Measurements from ENCODE around the gene CDK14. TPM values are rescaled to one million over a fixed set of nuclear protein-coding genes. Genes with fewer than 3 reads are reported as not detected.

CDK14 gene
- total and polyA plus RNA-seq, 10 of the 15 experiments (the other 5 are each of a cell fraction or from before 2014, with no cell fraction given) = 6.5 to 61.3 (median 24.2) TPM

DNA sequence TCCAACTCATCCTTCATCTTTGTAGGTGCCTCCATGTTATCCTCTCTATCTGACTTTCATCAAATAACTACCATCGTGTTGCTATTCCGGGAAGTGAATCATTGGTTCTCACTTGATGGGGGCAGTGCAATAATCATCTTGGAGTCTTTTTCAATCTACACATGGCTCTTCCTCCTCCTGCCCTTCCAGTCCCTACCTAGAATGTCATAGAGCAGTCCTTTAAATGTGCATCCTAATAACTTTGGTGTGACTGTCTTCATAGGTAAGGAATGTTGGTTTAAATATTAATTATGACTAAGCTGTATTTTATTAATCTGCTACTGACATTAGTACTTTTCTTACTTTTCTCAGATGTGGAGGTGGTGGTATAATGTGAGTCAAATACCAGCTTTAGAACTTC, 8.4 kb upstream of the CDK14 start:
- no peak overlapping the region for H2AFZ ChIP-seq (ENCODE audit: control insufficient read depth, low read depth, low read length)
- H4K20me1 ChIP-seq (ENCODE audit: control insufficient read depth, insufficient read depth) = no peaks in the 10 kb centered on the region
- H3K27ac ChIP-seq (ENCODE audit: control insufficient read depth, insufficient read depth) = no peak overlapping the region
- in situ Hi-C loops (cut with MboI) (no loop called here), intact Hi-C loops (cut with micrococcal nuclease; ENCODE audit: unreplicated experiment) (no loop called here)
- TF ChIP-seq SMAD1 (IDR thresholded peaks at IDR 0.05; ENCODE audit: low read depth, partially characterized antibody) = no peak
- TF ChIP-seq, protein P1, sequence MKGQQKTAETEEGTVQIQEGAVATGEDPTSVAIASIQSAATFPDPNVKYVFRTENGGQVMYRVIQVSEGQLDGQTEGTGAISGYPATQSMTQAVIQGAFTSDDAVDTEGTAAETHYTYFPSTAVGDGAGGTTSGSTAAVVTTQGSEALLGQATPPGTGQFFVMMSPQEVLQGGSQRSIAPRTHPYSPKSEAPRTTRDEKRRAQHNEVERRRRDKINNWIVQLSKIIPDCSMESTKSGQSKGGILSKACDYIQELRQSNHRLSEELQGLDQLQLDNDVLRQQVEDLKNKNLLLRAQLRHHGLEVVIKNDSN (IDR thresholded peaks at IDR 0.05; ENCODE audit: borderline replicate concordance, extremely low read length, insufficient read depth, low read depth, low read length) = no peak
- TF ChIP-seq POLR2AphosphoS2 (IDR thresholded peaks at IDR 0.05; ENCODE audit: low read depth, low read length) = no peak
- TF ChIP-seq MEF2B (IDR thresholded peaks at IDR 0.05; ENCODE audit: partially characterized antibody, poor library complexity, severe bottlenecking) = no peak
- TF ChIP-seq, protein P2, sequence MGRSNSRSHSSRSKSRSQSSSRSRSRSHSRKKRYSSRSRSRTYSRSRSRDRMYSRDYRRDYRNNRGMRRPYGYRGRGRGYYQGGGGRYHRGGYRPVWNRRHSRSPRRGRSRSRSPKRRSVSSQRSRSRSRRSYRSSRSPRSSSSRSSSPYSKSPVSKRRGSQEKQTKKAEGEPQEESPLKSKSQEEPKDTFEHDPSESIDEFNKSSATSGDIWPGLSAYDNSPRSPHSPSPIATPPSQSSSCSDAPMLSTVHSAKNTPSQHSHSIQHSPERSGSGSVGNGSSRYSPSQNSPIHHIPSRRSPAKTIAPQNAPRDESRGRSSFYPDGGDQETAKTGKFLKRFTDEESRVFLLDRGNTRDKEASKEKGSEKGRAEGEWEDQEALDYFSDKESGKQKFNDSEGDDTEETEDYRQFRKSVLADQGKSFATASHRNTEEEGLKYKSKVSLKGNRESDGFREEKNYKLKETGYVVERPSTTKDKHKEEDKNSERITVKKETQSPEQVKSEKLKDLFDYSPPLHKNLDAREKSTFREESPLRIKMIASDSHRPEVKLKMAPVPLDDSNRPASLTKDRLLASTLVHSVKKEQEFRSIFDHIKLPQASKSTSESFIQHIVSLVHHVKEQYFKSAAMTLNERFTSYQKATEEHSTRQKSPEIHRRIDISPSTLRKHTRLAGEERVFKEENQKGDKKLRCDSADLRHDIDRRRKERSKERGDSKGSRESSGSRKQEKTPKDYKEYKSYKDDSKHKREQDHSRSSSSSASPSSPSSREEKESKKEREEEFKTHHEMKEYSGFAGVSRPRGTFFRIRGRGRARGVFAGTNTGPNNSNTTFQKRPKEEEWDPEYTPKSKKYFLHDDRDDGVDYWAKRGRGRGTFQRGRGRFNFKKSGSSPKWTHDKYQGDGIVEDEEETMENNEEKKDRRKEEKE (IDR thresholded peaks at IDR 0.05) = no peak
- no peak for TF ChIP-seq SRF (IDR thresholded peaks at IDR 0.05; ENCODE audit: low read depth in 2 of 2, low read length in 2 of 2)
- no peak for TF ChIP-seq ZBED1 (IDR thresholded peaks at IDR 0.05; ENCODE audit: borderline replicate concordance)
- no peak for TF ChIP-seq ZBTB33 (IDR thresholded peaks at IDR 0.05)
- no peak for TF ChIP-seq NBN (IDR thresholded peaks at IDR 0.05)
- TF ChIP-seq, protein P3, sequence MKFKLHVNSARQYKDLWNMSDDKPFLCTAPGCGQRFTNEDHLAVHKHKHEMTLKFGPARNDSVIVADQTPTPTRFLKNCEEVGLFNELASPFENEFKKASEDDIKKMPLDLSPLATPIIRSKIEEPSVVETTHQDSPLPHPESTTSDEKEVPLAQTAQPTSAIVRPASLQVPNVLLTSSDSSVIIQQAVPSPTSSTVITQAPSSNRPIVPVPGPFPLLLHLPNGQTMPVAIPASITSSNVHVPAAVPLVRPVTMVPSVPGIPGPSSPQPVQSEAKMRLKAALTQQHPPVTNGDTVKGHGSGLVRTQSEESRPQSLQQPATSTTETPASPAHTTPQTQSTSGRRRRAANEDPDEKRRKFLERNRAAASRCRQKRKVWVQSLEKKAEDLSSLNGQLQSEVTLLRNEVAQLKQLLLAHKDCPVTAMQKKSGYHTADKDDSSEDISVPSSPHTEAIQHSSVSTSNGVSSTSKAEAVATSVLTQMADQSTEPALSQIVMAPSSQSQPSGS (IDR thresholded peaks at IDR 0.05; ENCODE audit: low read length) = no peak
- no peak for TF ChIP-seq MYC (IDR thresholded peaks at IDR 0.05; ENCODE audit: insufficient read depth, insufficient read length, insufficient replicate concordance, low read length, severe bottlenecking)
- no peak for TF ChIP-seq LARP7 (IDR thresholded peaks at IDR 0.05)
- no peak for TF ChIP-seq PML (IDR thresholded peaks at IDR 0.05; ENCODE audit: low read length)
- TF ChIP-seq, protein P4, sequence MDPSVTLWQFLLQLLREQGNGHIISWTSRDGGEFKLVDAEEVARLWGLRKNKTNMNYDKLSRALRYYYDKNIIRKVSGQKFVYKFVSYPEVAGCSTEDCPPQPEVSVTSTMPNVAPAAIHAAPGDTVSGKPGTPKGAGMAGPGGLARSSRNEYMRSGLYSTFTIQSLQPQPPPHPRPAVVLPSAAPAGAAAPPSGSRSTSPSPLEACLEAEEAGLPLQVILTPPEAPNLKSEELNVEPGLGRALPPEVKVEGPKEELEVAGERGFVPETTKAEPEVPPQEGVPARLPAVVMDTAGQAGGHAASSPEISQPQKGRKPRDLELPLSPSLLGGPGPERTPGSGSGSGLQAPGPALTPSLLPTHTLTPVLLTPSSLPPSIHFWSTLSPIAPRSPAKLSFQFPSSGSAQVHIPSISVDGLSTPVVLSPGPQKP (IDR thresholded peaks at IDR 0.05; ENCODE audit: low read depth, low read length) = no peak
- no peak overlapping the region for H3K4me3 ChIP-seq
- SMC1A ChIA-PET (ENCODE audit: uncharacterized antibody, unreplicated experiment) = interaction anchor here (0.7 kb wide), 1 partner anchor 32 kb away, joined by 3 read pairs; no protein-coding TSS in a partner anchor
- 97% methylated on average over 2 of the region's 2 CpGs for WGBS (ENCODE audit: insufficient coverage, insufficient replicate concordance, low lambda C conversion rate, missing lambda C conversion rate)
- H3K79me2 ChIP-seq (ENCODE audit: control insufficient read depth, insufficient read depth, low read length) = no peaks in the 10 kb centered on the region
- H3K9ac ChIP-seq (ENCODE audit: control insufficient read depth, insufficient read depth, low read length) = no peak overlapping the region
- no peak for ATAC-seq
- POLR2A ChIA-PET = no interaction called here
- RAD21 ChIA-PET (ENCODE audit: unreplicated experiment) = no interaction called here
- H3K9me3 ChIP-seq (replicated peaks; ENCODE audit: control insufficient read depth, insufficient read depth, low read length) = no peaks in the 10 kb centered on the region
- no peaks in the 10 kb centered on the region for H3K36me3 ChIP-seq (ENCODE audit: control insufficient read depth in 2 of 2, insufficient read depth in 2 of 2, low read length in 1 of 2)
- DNase-seq (ENCODE audit: low read depth, low spot score) = no peak
- no peaks in the 10 kb centered on the region for H3K27me3 ChIP-seq (replicated peaks in 1 of 2; ENCODE audit: control insufficient read depth in 2 of 2, insufficient read depth in 2 of 2, low read length in 1 of 2)
- BruUV-seq (replicated peaks) = no TSS peak
- no peaks in the 10 kb centered on the region for H3K4me1 ChIP-seq (ENCODE audit: control insufficient read depth, insufficient read depth, low read length)
- CTCF ChIA-PET = interaction anchor here (0.8 to 0.9 kb wide), 2 partner anchors 9 to 121 kb away, joined by 3 read pairs; partner anchors contain the start of gene CDK14
- no peak for FAIRE-seq
- H3K4me2 ChIP-seq (ENCODE audit: control insufficient read depth, insufficient read depth) = no peak overlapping the region

All from GM12878 (cell line).